ENCODE data around the gene TWNK.
A peak's percentile ranks its signal among the peaks of the same experiment; 100 is the strongest.
"Not testable (repeated sequence)": the region's sequence is repeated elsewhere in the genome, so short reads cannot be mapped to it uniquely, and the experiment has no call there.

TWNK gene

GRCh38 chr10:101032637-101033224 lies 45.4 kb downstream of the TWNK start:
- DNase-seq, result no peak

GRCh38 chr10:101033276-101033675 lies 45.9 kb downstream of the TWNK start:
- no peak for DNase-seq

- DNase-seq, result not testable (repeated sequence)
Measured at GRCh38 chr10:101034404-101034803, 47.1 kb downstream of the TWNK start.

- DNase-seq, result no peak
Measured at GRCh38 chr10:101035314-101035713, 48.0 kb downstream of the TWNK start.

- no peak for DNase-seq
Measured at GRCh38 chr10:101035916-101036702, 48.8 kb downstream of the TWNK start.

GRCh38 chr10:101036726-101037125 lies 49.4 kb downstream of the TWNK start:
- DNase-seq, result no peak

GRCh38 chr10:101038484-101038883 lies 51.1 kb downstream of the TWNK start:
- no peak for DNase-seq

GRCh38 chr10:101040061-101040460 lies 52.7 kb downstream of the TWNK start:
- DNase-seq, result no peak

- DNase-seq, result no peak
Measured at GRCh38 chr10:101040851-101041250, 53.5 kb downstream of the TWNK start.

GRCh38 chr10:101041252-101041761 lies 54.0 kb downstream of the TWNK start:
- peak; percentile 9 for DNase-seq

- DNase-seq, result no peak
Measured at GRCh38 chr10:101042118-101042517, 54.8 kb downstream of the TWNK start.

GRCh38 chr10:101042667-101043362 lies 55.5 kb downstream of the TWNK start:
- peak; percentile 7 for DNase-seq

- DNase-seq, result no peak
Measured at GRCh38 chr10:101043363-101043707, 56.0 kb downstream of the TWNK start.
